Neural cell (in vitro differentiated cells): ENCODE measurements around the gene ARHGDIB. TPM values are rescaled to one million over a fixed set of nuclear protein-coding genes. Genes with fewer than 3 reads are reported as not detected.

Experiments
- H2AFZ ChIP-seq: fragments of 200-600, 300-800 bp; sonication (generic), shearing (Covaris generic); 2 replicates; pipeline ENCODE4 v1.6.0; 2014; ENCODE audit warnings: low read depth, mild to moderate bottlenecking, antibody characterized with exemption, low read length, moderate library complexity
- H3F3A ChIP-seq: fragments of 200-600 bp; shearing (Covaris generic); 2 replicates; pipeline ENCODE4 v1.6.1; 2016; ENCODE audit warnings: mild to moderate bottlenecking, moderate library complexity, mixed read lengths, antibody characterized with exemption, low read length; ENCODE audit not compliant: insufficient read depth, poor library complexity, severe bottlenecking
- H3K27ac ChIP-seq: fragments of 200-600, 300-800 bp; sonication (generic), shearing (Covaris generic); 2 replicates; pipeline ENCODE4 v1.5.1; 2014; ENCODE audit warnings: mild to moderate bottlenecking, low read length, moderate library complexity
- H3K27me3 ChIP-seq: fragments of 300-800, 200-600 bp; sonication (generic), shearing (Covaris generic); 2 replicates; pipeline ENCODE4 v1.6.0; 2014; ENCODE audit warnings: mild to moderate bottlenecking, low read depth, low read length, moderate library complexity; ENCODE audit not compliant: insufficient read depth
- H3K36me3 ChIP-seq: fragments of 300-800, 200-600 bp; sonication (generic), shearing (Covaris generic); 2 replicates; pipeline ENCODE4 v1.5.1; 2014; ENCODE audit warnings: mild to moderate bottlenecking, antibody characterized with exemption, low read length, moderate library complexity; ENCODE audit not compliant: insufficient read depth
- H3K4me2 ChIP-seq: fragments of 300-800, 200-600 bp; sonication (generic), shearing (Covaris generic); 2 replicates; pipeline ENCODE4 v1.6.0; 2014; ENCODE audit warnings: mild to moderate bottlenecking, low read length
- H3K4me3 ChIP-seq: fragments of 300-800, 200-600 bp; sonication (generic), shearing (Covaris generic); 2 replicates; pipeline ENCODE4 v1.5.1; 2014; ENCODE audit warnings: mild to moderate bottlenecking, low read length, moderate library complexity
- H3K79me2 ChIP-seq: fragments of 200-600 bp; shearing (Covaris generic); replicated peaks from 2 replicates; pipeline ENCODE4 v1.6.0; 2014; ENCODE audit warnings: mild to moderate bottlenecking, low read length, moderate library complexity; ENCODE audit not compliant: insufficient read depth
- H3K9ac ChIP-seq: fragments of 300-800, 200-600 bp; sonication (generic), shearing (Covaris generic); 2 replicates; pipeline ENCODE4 v1.6.1; 2016; ENCODE audit warnings: mild to moderate bottlenecking, low read length, mixed read lengths
- H3K9me2 ChIP-seq: fragments of 200-600 bp; shearing (Covaris generic); 2 replicates; pipeline ENCODE4 v1.6.1; 2016; ENCODE audit warnings: mild to moderate bottlenecking, low read length, mixed read lengths; ENCODE audit not compliant: insufficient read depth
- H3K9me3 ChIP-seq: fragments of 200-600, 300-800 bp; sonication (generic), shearing (Covaris generic); 2 replicates; pipeline ENCODE4 v1.6.1; 2016; ENCODE audit warnings: mild to moderate bottlenecking, mixed run types, low read length, moderate library complexity, mixed read lengths
- H4K20me1 ChIP-seq: fragments of 200-600 bp; shearing (Covaris generic); 2 replicates; pipeline ENCODE4 v1.6.1; 2016; ENCODE audit warnings: mild to moderate bottlenecking, mixed run types; ENCODE audit not compliant: insufficient read depth
- EP300 ChIP-seq: fragments of 450-650 bp; conservative IDR thresholded peaks from 2 replicates; pipeline ENCODE4 v1.6.1; 2014; ENCODE audit warnings: antibody characterized with exemption, mild to moderate bottlenecking, moderate library complexity; ENCODE audit not compliant: poor library complexity, severe bottlenecking
- EZH2 ChIP-seq: fragments of 200-600, 300-800 bp; shearing (Covaris generic), sonication (generic); IDR thresholded peaks from 2 replicates; pipeline ENCODE4 v1.6.1; 2014; ENCODE audit warnings: antibody characterized with exemption, low read length, borderline replicate concordance, mild to moderate bottlenecking; ENCODE audit not compliant: insufficient read depth, poor library complexity, severe bottlenecking
- MXI1 ChIP-seq: fragments of 450-650 bp; conservative IDR thresholded peaks from 2 replicates; pipeline ENCODE4 v1.6.1; 2014; ENCODE audit warnings: antibody characterized with exemption, mild to moderate bottlenecking; ENCODE audit not compliant: poor library complexity, severe bottlenecking
- POLR2AphosphoS5 ChIP-seq: IDR thresholded peaks from 2 replicates; pipeline ENCODE4 v1.6.1; 2012
- RAD21 ChIP-seq: fragments of 450-650 bp; conservative IDR thresholded peaks from 2 replicates; pipeline ENCODE4 v1.6.1; 2014; ENCODE audit warnings: antibody characterized with exemption, mild to moderate bottlenecking, moderate library complexity
- REST ChIP-seq: IDR thresholded peaks from 2 replicates; pipeline ENCODE4 v1.6.1; 2012; ENCODE audit warnings: borderline replicate concordance
- SMC3 ChIP-seq: fragments of 450-650 bp; conservative IDR thresholded peaks from 2 replicates; pipeline ENCODE4 v1.6.1; 2014; ENCODE audit warnings: antibody characterized with exemption, mild to moderate bottlenecking, moderate library complexity; ENCODE audit not compliant: poor library complexity
- TAF1 ChIP-seq: IDR thresholded peaks from 2 replicates; pipeline ENCODE4 v1.6.1; 2012; ENCODE audit warnings: low read depth
- polyA plus RNA-seq: library from polyadenylated mRNA; depleted of rRNA; stranded (reverse); fragments of >200 nt; gene quantifications from 2 replicates; pipeline ENCODE4 v1.2.3, GENCODE V29; 2014
- TF ChIP-seq, protein P1 (sequence below): fragments of 450-650 bp; IDR thresholded peaks from 2 replicates; pipeline ENCODE4 v1.5.1; 2014; ENCODE audit warnings: antibody characterized with exemption, mild to moderate bottlenecking, moderate library complexity; ENCODE audit not compliant: poor library complexity, severe bottlenecking

Gene ARHGDIB
- polyA plus RNA-seq, 1 donor from 2014 or later, result 7.7 TPM

DNA sequence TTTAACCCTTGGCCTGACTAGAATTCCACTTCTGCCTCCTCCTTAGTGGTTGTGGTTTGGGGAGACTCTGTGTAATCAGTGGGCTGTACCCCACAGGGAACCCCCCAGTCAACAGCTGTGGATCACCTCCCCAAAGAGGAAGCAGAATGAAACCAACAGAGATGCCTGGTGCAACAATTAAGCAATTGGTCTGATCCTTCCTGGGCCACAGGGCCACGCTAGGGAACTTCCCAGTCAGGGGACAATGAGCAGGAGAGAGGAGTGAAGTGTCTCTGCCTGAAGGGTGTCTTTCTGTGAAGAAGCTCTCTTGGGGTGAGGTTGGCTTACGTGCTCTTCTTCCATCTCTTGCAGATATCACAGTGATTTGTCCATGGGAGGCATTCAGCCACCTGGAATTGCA is 19.6 kb upstream of the ARHGDIB start:
- Histone ChIP-seq H3K9me3 (no peaks in the 10 kb centered on the region), H3K27me3 (no peaks in the 10 kb centered on the region)
- TF ChIP-seq TAF1, result no peak
- no peak for TF ChIP-seq EZH2
- TF ChIP-seq, protein P1, sequence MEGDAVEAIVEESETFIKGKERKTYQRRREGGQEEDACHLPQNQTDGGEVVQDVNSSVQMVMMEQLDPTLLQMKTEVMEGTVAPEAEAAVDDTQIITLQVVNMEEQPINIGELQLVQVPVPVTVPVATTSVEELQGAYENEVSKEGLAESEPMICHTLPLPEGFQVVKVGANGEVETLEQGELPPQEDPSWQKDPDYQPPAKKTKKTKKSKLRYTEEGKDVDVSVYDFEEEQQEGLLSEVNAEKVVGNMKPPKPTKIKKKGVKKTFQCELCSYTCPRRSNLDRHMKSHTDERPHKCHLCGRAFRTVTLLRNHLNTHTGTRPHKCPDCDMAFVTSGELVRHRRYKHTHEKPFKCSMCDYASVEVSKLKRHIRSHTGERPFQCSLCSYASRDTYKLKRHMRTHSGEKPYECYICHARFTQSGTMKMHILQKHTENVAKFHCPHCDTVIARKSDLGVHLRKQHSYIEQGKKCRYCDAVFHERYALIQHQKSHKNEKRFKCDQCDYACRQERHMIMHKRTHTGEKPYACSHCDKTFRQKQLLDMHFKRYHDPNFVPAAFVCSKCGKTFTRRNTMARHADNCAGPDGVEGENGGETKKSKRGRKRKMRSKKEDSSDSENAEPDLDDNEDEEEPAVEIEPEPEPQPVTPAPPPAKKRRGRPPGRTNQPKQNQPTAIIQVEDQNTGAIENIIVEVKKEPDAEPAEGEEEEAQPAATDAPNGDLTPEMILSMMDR, result no peak
- TF ChIP-seq POLR2AphosphoS5, result no peak
- no peak for TF ChIP-seq MXI1
- no peak for TF ChIP-seq EP300
- no peak for TF ChIP-seq RAD21

GRCh38 chr12:14979468-14979867 is 18.1 kb upstream of the ARHGDIB start:
- no peaks in the 10 kb centered on the region for H3K27me3 ChIP-seq
- no peak for TF ChIP-seq REST
- TF ChIP-seq RAD21, result no peak
- no peak for TF ChIP-seq EP300
- no peak for TF ChIP-seq SMC3
- TF ChIP-seq EZH2, result no peak
- no peak for TF ChIP-seq TAF1
- TF ChIP-seq, protein P1, result no peak
- H3K9ac ChIP-seq, result no peak overlapping the region
- no peaks in the 10 kb centered on the region for H4K20me1 ChIP-seq
- no peak overlapping the region for H3K4me2 ChIP-seq
- H2AFZ ChIP-seq, result no peak overlapping the region
- H3K36me3 ChIP-seq, result no peaks in the 10 kb centered on the region
- H3K27ac ChIP-seq, result no peak overlapping the region
- no peaks in the 10 kb centered on the region for H3K9me3 ChIP-seq
- H3K79me2 ChIP-seq, result no peaks in the 10 kb centered on the region
- H3F3A ChIP-seq, result no peaks in the 10 kb centered on the region
- H3K9me2 ChIP-seq, result no peaks in the 10 kb centered on the region
- H3K4me3 ChIP-seq, result no peak overlapping the region

More for the DNA sequence above, 19.6 kb upstream of the ARHGDIB start:
- no peaks in the 10 kb centered on the region for H3K36me3 ChIP-seq
- H4K20me1 ChIP-seq, result no peaks in the 10 kb centered on the region
- H3K27ac ChIP-seq, result no peak overlapping the region
- H3K4me2 ChIP-seq, result no peak overlapping the region
- no peaks in the 10 kb centered on the region for H3K79me2 ChIP-seq
- H3K4me3 ChIP-seq, result no peak overlapping the region
- no peak overlapping the region for H2AFZ ChIP-seq
- H3K9me2 ChIP-seq, result no peaks in the 10 kb centered on the region
- no peak overlapping the region for H3K9ac ChIP-seq
- no peaks in the 10 kb centered on the region for H3F3A ChIP-seq
